Activated CD8-positive, alpha-beta memory T cell treated with anti-CD3 and anti-CD28 coated beads, Interleukin-2, amount 50 U/mL, for 4 hours (primary cell): ENCODE data around the gene DAZAP2.
"Not testable (repeated sequence)": the region's sequence is repeated elsewhere in the genome, so short reads cannot be mapped to it uniquely, and the experiment has no call there.

Experiments
- DNase-seq: peaks from one replicate; pipeline ENCODE4 v3.0.0-alpha.2; 2020

The DAZAP2 gene

DNA sequence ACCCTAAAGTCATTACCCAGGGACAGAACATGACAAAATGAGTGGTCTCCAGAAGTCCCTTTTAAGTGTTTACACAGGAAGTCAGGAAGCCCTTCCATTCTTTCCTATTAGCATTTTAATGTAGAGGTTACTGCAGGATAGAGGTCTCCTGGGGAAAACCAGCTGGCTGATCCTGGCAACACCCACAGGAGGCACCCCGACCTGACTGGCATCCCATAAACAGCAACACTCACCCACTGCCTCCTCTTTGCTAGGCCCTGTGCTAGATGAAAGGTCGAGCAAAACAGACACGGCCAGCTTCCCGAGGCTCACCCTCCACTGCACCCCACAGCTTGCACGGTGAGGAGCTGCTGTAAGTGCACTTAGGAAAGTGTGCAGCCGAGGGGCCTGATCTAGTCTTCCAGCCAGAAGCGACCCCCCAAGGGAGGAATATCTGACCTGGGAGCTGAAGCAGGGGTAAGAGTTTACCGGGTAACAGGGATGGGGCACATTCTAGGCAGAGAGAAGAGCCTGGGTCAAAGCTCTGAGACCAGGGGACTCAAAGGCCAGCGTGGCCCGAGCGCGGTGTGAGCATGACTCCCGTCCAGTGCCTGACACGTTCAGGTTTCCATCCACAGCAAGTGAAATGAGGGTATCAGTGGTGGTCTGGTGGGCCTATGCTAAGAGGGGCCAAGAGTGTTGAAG, 9.0 kb downstream of the DAZAP2 start:
- no peak for DNase-seq

DNA sequence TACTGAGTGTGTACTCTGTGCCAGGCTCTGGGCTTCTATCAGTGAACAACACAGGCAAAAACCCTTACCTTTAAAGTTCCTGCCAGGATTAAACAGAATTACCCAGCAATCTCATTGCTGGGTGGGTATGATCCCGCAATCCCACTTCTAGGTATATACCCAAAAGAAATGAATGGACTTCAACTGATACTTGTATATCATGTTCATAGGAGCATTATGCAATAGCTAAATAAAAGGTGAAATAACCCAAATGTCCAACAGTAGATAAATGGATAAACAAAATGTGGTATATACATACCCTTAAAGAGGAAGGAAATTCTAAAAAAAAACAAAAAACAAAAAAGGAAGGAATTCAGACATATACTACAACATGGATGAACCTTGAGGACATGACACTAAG, 14.7 kb downstream of the DAZAP2 start:
- no peak for DNase-seq

DNA sequence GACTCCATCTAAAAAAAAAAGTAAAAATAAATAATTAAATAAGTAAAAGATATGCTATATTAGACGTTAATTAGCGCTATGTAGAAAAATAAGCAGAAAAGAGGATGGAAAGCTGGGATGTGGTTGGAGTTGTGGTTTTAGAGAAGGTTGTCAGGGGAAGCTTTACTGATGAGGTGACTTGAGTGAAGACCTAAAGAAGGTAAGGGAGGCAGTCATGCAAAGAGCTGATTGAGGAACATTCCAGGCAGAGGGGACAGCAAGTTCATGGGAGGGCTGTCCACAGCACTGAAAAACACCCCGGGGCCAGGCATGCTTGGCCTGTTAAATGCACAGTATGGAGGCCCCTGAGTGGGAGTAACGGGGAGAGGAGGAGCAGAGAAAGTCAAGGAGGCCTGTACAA, 15.9 kb downstream of the DAZAP2 start:
- no peak for DNase-seq

DNA sequence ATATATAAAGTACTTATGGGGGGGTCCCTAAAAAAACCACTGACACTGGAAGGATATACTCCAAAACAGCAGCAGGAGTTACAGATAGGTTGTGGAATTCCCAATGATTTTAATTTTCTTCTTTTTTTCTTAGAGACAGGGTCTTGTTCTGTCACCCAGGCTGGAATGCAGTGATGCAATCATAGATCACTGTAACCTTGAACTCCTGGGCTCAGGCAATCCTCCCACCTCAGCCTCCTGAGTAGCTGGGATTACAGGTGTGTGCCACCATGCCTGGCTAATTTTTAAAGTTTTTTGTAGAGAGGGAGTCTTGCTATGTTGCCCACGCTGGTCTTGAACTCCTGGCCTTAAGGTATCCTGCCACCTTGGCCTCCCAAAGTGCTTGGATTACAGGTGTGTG, 21.0 kb downstream of the DAZAP2 start:
- DNase-seq, result not testable (repeated sequence)

DNA sequence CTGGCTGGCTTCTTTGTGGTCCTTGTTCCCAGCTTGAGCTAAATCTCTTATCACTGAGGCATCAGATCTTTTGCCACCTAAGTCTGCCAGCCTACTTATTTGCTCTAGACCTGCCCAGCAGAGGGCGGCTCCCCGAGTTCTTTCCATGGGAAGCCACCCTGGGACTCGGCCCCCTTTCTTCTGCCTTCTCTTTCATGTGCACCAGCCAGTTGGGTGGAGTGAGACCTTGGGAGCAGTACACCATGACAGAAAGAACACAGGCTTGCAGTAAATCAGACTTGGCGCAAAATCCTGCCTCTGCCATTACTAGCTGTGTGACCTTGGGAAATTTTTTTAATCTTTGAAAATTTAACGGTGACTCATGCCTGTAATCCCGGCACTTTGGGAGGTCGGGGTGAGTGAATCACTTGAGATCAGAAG, 24.1 kb downstream of the DAZAP2 start:
- DNase-seq, result no peak

DNA sequence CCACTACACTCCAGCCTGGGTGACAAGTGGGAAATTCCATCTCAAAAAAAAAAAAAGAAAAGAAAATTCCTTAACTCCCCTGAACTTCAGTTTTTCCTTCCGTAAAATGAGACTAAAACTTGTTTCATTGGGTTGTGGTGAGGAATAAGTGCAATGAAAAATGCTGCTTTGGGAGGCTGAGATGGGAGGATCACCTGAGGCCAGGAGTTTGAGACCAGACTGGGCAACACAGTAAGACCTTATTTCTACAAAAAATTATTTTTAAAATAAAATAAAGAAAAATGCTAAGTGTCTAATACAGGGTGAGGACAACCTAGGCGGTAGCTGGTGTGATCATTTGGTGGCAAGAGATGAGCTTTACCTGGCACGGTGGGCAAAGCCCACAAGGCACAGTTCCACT, 24.7 kb downstream of the DAZAP2 start:
- no peak for DNase-seq

DNA sequence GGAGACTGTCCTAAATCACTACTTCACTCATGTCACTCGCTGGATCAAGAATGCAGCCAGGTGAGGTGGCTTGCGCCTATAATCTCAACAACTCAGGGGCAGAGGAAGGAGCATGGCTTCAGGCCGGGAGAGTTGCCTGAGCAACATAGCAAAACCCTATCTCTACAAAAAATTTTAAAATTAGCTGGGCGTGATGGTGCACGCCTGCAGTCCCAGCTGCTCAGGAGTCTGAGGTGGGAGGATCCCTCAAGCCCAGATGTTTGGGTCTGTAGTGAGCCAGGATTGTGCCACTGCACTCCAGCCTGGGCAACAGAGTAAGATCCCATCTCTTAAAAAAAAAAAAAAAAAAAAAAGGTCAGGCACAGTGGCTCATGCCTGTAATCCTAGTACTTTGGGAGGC, 25.7 kb downstream of the DAZAP2 start:
- DNase-seq, result no peak

DNA sequence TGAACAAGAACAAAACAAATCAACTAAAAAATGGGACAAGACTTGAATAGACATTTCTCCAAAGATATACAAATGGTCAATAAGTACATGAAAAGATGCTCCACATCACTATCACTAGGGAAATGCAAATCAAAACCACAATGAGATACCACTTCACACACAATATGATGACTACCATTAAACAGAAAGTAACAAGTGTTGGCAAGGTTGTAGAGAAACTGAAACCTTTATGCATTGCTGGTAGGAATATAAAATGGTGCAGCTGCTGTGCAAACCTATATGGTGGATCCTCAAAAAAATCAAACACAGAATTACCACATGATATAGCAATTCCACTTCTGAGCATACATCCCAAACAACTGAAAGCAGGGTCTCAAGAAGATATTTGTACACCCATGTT, 26.4 kb downstream of the DAZAP2 start:
- no peak for DNase-seq

DNA sequence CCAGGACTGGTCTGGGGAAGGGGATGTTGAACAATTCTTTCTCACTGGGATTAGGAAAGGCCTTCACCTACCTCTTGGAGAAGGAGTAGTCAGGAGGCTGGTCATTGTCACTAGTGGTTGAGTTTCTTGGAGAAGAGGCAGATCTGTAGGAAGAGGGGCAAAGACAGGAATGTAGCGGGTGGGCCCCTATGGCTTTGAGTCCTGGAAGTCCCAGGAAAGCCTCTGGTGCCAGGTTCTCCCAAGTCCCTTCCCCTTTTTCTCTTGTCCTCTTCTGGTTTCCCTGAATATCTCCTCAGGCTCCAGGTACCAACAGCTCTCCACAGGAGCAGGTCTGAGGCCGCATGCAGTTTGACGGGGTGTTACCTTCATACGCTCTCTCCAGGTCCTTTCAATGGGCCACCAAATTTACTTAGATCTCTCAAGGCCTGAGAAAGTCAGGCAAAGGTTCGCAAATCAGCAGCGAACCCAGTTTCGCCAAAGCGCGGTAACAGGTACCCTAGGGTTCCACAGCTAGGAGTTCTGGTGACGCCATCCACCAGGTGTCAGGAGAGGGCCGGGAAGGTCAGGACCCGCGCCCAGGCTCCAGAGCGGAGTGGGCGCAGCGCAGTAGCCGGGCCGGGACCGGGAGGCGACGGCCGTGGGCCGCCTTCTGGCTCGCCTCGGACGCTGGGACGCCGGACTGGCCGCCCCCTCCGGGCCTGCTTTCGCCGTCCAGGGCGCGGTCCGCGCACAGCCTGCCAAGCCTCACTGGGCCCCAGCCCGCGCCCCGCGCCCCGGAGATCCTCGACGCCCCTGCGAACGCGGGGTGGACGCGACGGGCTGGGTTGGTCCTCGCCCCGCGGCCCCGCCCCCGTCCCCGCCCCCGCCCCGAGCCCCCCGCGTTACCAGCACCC, 30.8 kb downstream of the DAZAP2 start:
- peak; percentile 64 for DNase-seq

DNA sequence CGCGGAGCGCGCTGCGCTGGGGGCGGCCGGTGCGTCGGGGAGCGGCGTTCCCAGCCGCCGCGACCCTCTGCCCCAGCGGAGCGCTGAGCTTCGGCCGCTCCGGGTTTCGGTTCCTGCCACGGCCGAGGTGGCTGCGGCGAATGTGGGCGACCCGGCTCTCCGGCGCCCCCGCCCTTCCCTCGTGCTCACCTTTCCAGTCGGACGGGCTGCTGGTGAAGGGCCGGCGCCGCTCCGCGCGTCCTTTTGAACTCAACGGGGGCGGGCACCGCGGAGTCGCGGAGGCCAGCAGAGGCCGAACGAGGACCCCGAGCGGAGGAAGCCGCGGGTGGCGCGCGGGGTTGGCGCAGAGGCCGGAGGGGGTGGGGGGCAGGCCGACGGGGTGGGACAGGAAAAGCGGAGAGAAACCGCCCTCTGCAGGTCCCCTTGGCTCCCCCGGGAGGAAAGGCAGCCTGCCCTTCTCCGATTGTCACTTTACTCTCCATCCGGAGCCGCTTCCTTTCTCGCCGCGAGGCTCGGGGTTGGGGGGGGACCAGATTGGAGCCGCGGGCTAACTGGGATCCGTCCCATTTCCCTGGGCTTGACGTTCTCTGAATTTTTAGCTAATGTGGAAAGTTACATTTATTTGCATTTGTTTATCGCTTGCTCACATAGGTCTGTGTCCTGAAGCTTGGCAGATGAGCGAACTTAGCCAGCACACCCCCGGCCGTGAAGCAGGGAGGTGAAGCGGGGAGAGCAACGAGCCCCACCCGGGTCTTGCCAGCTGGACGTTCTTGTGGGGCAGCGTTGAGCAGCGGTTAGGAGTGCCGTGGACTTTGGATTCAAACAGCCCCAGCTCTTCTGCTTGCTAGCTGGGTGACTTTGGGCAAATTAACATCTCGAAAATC, 31.7 kb downstream of the DAZAP2 start, which contains the start of gene SMAGP:
TSS of gene SMAGP (minus strand) at position 349 of the 884 bp plus-strand sequence. CDS start 1,137 bp downstream, outside the sequence.
- DNase-seq, result peak; percentile 52

DNA sequence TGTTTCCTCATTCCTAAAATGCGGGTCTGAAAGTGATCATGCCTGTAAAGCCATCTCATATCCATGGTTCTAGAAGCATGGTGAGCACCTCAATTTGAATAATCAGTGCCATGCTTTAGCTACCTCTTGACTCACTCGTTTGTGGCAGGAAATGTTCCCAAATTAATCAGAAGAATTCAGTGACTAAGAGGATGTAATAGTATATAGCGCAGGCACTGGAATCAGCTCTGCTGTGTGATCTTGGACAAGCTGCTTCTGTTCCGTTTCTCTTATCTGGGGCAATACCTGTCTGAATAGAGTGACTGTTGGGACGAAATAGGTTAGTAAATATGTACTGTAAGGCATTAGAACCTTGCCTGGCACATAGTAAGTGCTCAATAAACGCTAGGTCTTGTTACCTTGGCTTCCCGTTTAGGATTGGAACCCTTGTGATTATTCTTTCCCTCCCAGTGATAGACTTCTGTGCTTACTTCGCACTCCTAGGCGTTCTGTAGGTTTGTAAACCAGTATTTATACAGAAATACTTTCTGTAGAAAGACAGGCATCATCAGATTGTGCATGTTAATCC, 32.4 kb downstream of the DAZAP2 start:
- DNase-seq, result no peak

DNA sequence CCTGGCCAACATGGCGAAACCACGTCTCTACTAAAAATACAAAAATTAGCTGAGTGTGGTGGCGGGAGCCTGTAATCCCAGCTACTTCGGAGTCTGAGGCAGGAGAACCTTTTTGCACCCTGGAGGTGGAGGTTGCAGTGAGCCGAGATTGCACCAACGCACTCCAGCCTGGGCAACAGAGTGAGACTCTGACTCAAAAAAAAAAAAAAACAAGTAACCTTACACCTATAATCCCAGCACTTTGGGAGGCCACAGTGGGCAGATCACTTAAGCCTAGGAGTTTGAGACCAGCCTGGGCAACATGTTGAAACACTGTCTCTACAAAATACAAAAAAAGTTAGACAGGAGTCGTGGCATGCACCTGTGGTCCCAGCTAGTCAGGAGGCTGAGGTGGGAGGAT, 34.2 kb downstream of the DAZAP2 start:
- DNase-seq, result not testable (repeated sequence)

DNA sequence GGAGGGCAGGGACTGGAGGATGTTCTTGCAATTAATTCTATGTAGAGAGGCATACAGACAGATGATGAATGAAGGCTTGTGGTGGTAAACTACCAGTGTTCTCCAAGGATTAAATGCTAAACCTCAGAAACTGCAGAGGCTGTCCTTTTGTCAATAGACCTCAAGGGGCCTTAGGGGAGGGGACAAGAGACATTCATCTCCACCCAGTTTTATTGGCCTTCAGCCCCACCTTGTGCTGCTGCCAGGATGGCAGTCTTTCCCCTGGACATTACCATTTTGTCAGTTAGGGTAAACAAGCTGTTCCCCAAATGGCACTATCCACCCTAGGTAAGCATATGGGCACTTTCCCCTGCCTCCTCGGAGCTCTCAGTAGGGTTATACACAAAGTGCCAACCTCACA, 36.5 kb downstream of the DAZAP2 start:
- DNase-seq, result no peak

DNA sequence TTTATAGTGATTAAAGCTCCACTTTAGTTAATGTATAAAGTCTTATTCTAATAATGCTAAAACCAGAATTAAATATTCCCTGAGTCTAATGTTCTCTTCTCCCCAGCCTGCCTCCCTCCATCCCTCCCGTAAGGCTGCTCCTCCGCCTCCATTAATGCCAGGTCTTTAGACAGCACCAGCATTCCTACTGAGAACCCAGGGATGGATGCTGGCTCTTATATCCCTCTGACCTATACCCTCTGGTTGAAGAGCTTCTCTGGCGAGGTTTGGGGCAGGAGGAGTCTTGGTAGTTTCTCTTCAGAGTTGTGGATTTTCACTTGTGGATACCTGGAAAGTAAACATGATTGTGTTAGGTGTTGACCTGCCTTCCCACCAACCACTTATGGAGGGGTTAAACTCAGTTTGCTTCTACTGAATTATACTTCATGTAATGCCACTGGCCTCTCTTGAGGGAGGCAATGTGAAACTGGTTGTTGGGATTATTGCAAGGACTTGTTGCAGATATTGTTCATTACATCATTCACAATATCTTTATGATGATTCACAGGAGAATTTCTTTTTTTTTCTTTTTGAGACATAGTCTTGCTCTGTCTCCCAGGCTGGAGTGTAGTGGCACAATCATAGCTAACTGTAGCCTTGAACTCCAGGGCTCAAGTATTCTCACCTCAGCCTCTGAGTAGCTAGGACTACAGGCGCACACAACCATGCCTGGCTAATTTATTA, 42.7 kb downstream of the DAZAP2 start:
- no peak for DNase-seq

DNA sequence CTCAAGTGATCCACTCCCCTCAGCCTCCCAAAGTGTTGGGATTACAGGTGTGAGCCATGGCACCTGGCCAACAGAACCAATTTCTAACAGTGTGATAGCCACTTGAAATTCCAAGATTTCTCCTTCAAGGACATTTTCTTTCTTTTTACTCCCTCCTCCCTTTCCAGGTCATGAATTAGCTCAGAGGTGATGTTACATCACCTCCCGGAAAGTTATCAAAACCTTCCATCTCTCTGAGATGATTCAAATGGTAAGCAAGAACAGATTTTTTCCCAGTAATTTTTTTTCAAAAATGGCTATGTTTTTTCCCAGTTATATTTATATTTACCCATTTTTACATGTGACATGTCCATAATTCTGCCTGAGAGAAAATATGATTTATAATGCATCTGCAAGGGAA, 47.2 kb downstream of the DAZAP2 start:
- no peak for DNase-seq

DNA sequence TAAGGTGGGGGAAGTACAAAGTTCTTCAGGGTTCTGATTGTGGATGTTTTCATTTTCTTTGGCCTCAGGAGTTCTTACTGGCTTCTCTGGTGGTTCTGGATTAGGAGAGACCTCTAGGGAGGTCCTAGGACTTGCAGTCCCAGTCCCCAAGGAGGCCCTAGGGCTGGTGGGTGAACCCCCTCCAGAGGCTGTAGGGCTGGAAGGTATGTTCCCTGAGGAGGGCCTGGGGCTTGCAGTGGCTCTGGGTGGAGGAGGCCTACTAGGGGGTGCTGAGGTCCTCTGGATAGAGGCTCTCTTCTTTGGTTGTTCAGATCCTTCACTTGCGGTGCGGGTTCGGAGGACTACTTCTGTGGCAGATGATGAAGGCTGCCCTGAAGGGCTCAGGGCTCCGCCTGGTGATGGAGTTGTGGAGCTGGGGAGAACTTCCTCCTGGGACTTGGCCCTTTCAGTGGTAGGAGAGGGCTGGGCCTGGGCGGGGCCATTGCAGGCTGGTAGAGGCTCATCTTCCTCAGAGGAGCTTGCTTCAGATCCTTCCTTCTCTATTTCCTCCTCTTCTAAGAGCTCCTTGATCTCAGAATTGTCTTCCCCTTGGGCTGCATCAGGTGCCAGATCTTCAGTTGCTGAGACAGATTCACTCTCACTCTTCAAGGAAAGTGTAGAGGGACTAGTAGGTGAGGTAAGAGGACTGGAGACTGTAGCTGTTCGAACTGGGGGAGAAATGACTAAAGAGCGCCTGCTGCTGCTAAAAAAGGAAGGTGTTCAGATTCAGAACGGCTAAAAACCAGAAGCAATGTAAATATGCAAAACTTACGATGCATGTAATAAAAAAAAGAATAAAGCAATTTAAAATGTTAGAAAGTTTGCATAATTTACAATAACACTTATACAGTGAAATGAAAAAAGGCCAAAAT, 53.2 kb downstream of the DAZAP2 start:
- not testable (repeated sequence) for DNase-seq
